Colonic mucosa (tissue), 4 donors: Measurements from ENCODE around the gene CRP. TPM values are rescaled to one million over a fixed set of nuclear protein-coding genes. Genes with fewer than 3 reads are reported as not detected.

Source experiments
- DNase-seq: peaks from one replicate; pipeline ENCODE4 v3.0.0-alpha.2; 2020
- H3K27ac ChIP-seq: fragments of 200-600 bp; one replicate; pipeline ENCODE4 v1.8.0; 2021
- H3K27me3 ChIP-seq: fragments of 200-600 bp; one replicate; pipeline ENCODE4 v1.8.0; 2021
- H3K36me3 ChIP-seq: fragments of 200-600 bp; one replicate; pipeline ENCODE4 v1.8.0; 2021
- H3K4me1 ChIP-seq: fragments of 200-600 bp; one replicate; pipeline ENCODE4 v1.8.0; 2021; ENCODE audit warnings: mild to moderate bottlenecking
- H3K4me3 ChIP-seq: fragments of 200-600 bp; one replicate; pipeline ENCODE4 v1.8.0; 2021
- H3K9ac ChIP-seq, 2 donors: one replicate each; pipeline ENCODE4 v1.7.0; 2013; ENCODE audit warnings: control low read depth in 2 of 2, low read depth in 2 of 2, low read length in 2 of 2
- H3K9me3 ChIP-seq: fragments of 200-600 bp; one replicate; pipeline ENCODE4 v1.8.0; 2021
- intact Hi-C: fragments of 100-400 bp; cut with DNase I; formaldehyde crosslinking; loops from one replicate; pipeline ENCODE4 v1.14.1; 2022
- total RNA-seq, 2 donors: library from RNA; stranded (reverse); fragmentation: NEBNext Ultra II Directional in 1 of 2; extraction: Animal tissue kit (Norgen Biotek cat#: 25700) in 1 of 2; gene quantifications; one replicate each; pipeline ENCODE4 v1.2.1, GENCODE V29; 2021
- TF ChIP-seq, protein P1 (sequence below): fragments of 200-600 bp; IDR thresholded peaks from one replicate; pipeline ENCODE4 v1.8.0; 2022; ENCODE audit warnings: antibody characterized with exemption, mild to moderate bottlenecking
- donor health status: healthy.
- donor health status: DM: no; HTN: no; CAD: no.
- donor health status: DM: no; HTN: no; CAD: no.

CRP gene, protein sequence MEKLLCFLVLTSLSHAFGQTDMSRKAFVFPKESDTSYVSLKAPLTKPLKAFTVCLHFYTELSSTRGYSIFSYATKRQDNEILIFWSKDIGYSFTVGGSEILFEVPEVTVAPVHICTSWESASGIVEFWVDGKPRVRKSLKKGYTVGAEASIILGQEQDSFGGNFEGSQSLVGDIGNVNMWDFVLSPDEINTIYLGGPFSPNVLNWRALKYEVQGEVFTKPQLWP
- 1 to 10 TPM in 1 of 2 donors, not detected in 1; 1.9 TPM for total RNA-seq

GRCh38 chr1:159714529-159714928 lies at the start of gene CRP:
Gene CRP (minus strand): TSS chr1:159714589. CDS start chr1:159714485, 104 bp downstream.
- H3K4me3 ChIP-seq = no peak within 1 kb of the TSS
- no peak within 1 kb of the TSS for H3K27ac ChIP-seq
- no peaks in the 10 kb centered on the region for H3K27me3 ChIP-seq
- no peak for DNase-seq
- H3K4me1 ChIP-seq = no peaks in the 10 kb centered on the region
- TF ChIP-seq, protein P1, sequence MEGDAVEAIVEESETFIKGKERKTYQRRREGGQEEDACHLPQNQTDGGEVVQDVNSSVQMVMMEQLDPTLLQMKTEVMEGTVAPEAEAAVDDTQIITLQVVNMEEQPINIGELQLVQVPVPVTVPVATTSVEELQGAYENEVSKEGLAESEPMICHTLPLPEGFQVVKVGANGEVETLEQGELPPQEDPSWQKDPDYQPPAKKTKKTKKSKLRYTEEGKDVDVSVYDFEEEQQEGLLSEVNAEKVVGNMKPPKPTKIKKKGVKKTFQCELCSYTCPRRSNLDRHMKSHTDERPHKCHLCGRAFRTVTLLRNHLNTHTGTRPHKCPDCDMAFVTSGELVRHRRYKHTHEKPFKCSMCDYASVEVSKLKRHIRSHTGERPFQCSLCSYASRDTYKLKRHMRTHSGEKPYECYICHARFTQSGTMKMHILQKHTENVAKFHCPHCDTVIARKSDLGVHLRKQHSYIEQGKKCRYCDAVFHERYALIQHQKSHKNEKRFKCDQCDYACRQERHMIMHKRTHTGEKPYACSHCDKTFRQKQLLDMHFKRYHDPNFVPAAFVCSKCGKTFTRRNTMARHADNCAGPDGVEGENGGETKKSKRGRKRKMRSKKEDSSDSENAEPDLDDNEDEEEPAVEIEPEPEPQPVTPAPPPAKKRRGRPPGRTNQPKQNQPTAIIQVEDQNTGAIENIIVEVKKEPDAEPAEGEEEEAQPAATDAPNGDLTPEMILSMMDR = no peak
- intact Hi-C loops = no loop called here
- no peaks in the 10 kb centered on the region for H3K9me3 ChIP-seq
- no peaks in the 10 kb centered on the region for H3K36me3 ChIP-seq
- H3K9ac ChIP-seq = no peak within 1 kb of the TSS

- Histone ChIP-seq H3K9ac (no peak overlapping the region), H3K4me3 (no peak overlapping the region), H3K36me3 (no peaks in the 10 kb centered on the region), H3K9me3 (no peaks in the 10 kb centered on the region), H3K27me3 (no peaks in the 10 kb centered on the region), H3K4me1 (no peaks in the 10 kb centered on the region), H3K27ac (no peak overlapping the region)
- no peak for DNase-seq
- intact Hi-C loops = no loop called here
- TF ChIP-seq, protein P1 = no peak
These were observed 49.3 kb upstream of the CRP start for GRCh38 chr1:159763686-159764085.

DNA sequence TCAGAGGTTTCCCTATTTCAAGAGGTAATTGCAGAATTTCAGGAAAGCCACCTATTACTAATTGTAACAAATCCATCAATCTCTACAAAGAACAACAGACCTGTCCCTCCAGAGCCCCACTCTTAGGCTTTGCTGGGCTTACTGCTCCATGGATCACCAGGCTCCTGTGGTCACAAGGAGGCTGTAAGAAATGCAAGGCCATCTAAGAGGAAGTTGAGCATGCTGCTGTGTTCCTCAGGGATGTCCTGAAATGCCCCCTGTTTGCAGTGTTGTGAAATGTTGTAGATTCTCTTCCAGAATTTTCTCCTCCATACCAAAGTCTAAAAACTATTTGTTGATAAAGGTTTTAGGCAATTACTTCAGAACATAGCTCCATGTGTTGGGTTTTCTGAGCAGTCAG lies 42.0 kb upstream of the CRP start:
- H3K36me3 ChIP-seq = no peaks in the 10 kb centered on the region
- TF ChIP-seq, protein P1 = no peak
- no peaks in the 10 kb centered on the region for H3K27me3 ChIP-seq
- intact Hi-C loops = no loop called here
- H3K4me1 ChIP-seq = no peaks in the 10 kb centered on the region
- no peak overlapping the region for H3K27ac ChIP-seq
- no peak overlapping the region for H3K4me3 ChIP-seq
- H3K9me3 ChIP-seq = no peaks in the 10 kb centered on the region
- DNase-seq = no peak
- no peak overlapping the region for H3K9ac ChIP-seq

DNA sequence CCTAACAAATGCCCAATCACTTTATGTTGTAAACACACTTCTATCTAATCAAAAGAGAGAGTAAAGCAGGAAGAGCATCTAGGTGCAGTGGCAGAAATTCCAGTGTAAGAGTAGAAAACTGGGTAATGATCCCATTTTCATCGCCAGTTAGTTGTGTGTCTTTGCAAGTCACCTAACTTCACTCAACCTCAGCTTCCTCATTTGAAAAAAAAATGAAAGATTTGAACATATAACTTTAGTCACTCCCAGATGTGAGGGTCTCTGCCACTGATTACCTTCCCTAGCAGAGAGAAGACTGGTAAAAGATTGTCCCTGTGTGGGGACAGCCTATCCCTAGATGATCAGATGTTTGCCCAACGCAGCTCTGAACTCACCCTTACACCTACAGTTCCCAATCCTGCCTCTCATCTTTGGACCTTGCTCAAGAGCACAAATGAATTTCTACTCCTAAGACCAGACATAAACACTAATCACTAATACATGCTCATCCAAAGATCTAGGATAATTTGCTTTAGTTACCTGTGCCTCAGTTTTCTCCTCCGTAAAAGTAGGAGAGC lies 41.1 kb upstream of the CRP start:
- no peak for DNase-seq
- Histone ChIP-seq H3K27me3 (no peaks in the 10 kb centered on the region), H3K4me3 (no peak overlapping the region), H3K27ac (no peak overlapping the region), H3K4me1 (no peaks in the 10 kb centered on the region), H3K9me3 (no peaks in the 10 kb centered on the region), H3K36me3 (no peaks in the 10 kb centered on the region), H3K9ac (no peak overlapping the region)
- intact Hi-C loops = no loop called here
- TF ChIP-seq, protein P1 = no peak

DNA sequence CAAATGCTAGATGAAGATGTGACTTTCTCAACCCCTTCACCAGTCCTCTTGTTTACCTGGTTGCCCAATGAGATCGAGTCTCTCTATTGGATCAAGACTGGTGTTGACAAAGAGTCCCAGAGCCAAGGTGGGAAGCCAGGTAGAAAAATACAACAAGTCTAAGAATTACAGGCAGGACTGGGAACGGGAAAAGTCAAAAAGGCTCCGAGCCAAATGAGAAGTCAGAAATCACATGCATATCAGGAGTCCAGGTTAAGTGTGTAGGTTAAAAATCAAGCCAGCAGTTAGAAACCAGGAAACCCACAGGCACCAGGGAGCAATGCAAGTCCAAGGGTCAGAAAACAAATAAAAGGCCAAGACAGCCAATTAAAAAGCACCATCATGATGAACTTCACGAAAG lies 39.0 kb upstream of the CRP start:
- Histone ChIP-seq H3K4me3 (no peak overlapping the region), H3K36me3 (no peaks in the 10 kb centered on the region), H3K27ac (peak overlapping the region; percentile 67), H3K9me3 (no peaks in the 10 kb centered on the region), H3K4me1 (no peaks in the 10 kb centered on the region), H3K9ac (no peak overlapping the region), H3K27me3 (no peaks in the 10 kb centered on the region)
- peak; percentile 65 for DNase-seq
- intact Hi-C loops = no loop called here
- TF ChIP-seq, protein P1 = no peak
